ENCODE measurements around the gene ARHGAP15.

Gene ARHGAP15

GRCh38 chr2:143392358-143392757, 263.1 kb downstream of the ARHGAP15 start:
- DNase-seq (ENCODE audit: low read depth in 1 of 2, low spot score in 1 of 2), result no peak

- DNase-seq (ENCODE audit: low read depth in 1 of 2, low spot score in 1 of 2), result no peak
These were observed 264.8 kb downstream of the ARHGAP15 start for GRCh38 chr2:143394062-143394461.

DNA sequence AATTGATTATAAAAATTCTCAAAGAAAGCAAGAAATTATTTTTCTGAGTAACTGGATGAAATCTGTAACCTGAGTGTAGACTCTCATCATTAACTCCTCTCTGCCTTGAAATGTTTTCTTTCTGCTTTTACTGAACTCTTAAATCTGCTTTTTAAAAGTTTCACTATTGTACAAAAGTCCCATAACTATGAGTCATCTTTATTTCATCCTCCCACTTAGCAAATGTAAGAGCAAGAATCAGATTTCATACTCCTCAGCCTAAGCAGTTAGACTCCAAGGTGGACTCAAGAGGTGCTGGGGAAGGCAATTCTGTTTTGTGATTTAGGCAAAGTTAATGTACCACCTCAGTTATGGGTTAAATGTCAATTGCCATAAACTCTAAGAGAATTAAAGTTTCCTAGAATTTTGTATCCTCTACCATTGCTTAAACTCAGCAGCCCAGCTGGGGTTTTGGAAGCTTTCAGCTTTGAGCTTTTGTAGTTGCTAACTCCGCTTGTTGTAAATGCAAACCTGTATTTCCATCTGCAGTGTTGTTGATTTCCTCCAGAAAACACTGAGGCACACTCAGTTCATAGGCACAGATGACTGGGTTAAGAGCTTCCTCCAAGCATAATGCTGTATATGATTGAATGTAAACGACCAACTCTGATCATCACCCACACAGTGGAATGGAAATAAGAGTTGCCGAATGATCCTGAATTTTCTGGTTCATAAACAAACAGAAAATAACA, 268.8 kb downstream of the ARHGAP15 start:
- DNase-seq (ENCODE audit: low read depth in 1 of 2, low spot score in 1 of 2), result no peak

DNA sequence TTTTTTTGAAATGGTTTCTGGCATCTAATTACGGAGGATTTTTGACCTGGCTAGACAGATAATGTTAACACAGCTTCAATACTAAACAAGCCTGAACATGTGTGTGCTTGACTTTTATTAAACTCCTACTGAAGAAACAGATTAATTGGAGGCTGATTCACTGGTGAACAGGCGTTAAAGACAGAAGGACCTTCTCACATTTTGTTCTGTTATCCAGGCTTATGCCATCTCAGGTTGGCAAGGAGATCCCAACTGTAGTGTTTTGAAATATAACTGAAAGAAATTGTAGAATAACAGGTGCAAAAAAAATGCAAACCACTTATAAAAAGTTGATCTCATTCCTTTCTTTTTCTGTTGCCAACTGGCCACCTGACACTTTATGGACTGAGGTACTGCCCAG, 269.6 kb downstream of the ARHGAP15 start:
- DNase-seq (ENCODE audit: low read depth in 1 of 2, low spot score in 1 of 2), result no peak

- DNase-seq (ENCODE audit: low read depth in 1 of 2, low spot score in 1 of 2), result no peak
These were observed 270.4 kb downstream of the ARHGAP15 start for GRCh38 chr2:143399631-143400069.

DNA sequence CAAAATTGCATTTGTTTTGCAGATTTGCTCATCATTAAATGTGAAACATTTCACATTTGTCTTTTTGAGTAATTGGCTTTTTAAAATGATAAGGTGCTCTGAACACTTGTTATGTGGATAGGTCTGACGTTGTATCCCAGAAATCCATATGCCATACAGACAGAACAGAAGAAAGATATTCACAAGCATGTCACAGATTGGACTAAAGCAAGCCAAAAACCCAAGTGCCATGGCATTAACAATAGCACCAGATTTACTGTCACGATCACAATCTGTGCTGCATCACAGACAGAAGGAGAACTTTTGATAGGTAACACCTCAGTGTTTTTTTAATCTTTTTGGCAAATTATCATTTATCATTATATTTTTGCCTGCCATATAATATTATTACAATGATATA, 272.6 kb downstream of the ARHGAP15 start:
- no peak for DNase-seq (ENCODE audit: low read depth in 1 of 2, low spot score in 1 of 2)

DNA sequence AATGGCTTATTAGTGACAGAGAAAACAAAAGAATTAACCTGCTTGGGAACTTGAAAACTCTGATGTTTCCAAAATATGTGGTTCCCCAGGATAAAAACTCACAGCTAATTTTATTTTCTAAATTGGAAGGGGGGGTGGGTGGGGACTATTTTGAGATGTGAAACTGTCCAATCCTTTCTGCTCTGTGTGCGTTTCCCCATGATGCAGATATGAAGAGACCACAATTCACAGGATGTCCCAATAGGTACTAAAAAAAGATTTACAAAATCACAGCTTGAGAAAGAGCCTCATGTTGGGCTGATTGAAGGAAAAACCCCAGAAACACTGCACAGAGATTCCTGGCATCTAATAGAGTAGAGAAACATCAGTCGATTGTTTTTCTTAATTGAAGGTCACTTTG, 273.2 kb downstream of the ARHGAP15 start:
- no peak for DNase-seq (ENCODE audit: low read depth in 1 of 2, low spot score in 1 of 2)

GRCh38 chr2:143410082-143410897, 281.1 kb downstream of the ARHGAP15 start:
- DNase-seq (ENCODE audit: low read depth in 1 of 2, low spot score in 1 of 2), result no peak

DNA sequence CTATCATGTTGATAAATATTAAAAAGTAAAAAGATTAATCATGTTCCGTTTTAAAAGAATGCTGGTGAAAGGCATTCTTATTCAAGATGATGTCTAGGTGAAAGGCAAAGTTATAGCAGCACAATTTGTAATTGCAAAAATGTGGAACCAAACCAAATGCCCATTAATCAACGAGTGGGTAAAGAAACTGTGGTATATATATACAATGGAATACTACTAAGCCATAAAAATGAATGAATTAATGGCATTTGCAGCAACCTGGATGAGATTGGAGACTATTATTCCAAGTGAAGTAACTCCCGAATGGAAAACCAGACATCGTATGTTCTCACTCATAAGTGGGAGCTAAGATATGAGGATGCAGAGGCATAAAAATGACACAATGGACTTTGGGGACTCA, 286.4 kb downstream of the ARHGAP15 start:
- DNase-seq (ENCODE audit: low read depth in 1 of 2, low spot score in 1 of 2), result no peak

DNA sequence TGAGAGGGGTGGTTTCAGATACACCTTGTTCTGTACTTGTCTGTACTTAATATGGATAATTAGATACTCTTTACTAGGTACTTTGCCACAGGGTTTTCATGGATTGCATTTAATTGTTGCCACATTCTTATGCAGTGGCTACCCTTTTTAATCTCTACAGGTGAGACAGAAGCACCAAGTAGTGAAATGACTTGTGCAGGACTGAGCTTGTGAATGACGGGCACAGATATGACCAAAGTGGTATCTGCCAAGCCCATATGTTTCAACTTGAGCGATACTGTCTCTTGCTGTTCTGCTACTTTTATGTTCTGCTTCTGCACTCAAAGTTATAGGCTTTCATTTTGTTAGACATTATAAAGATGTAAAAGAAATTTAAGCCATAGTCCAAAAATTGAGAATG, 288.2 kb downstream of the ARHGAP15 start:
- DNase-seq (ENCODE audit: low read depth in 1 of 2, low spot score in 1 of 2), result no peak

DNA sequence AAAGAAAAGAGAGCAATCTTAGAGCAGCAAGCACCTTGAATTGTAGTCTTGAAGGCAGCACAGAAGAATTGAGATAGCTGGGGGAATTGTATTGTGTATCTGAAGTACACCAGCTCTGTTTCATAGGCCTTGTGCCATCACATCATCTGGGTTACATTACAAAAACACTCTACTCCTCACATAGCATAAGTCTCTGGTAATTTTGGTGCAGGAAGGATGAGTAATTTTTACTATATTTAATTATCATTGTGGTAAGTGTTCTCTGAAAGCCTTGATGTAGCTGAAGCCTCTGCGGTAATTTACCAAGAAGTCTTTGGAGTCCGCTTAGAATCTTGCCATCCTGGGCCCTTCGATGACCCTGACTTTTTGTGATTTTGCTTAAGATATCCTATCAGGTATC, 291.1 kb downstream of the ARHGAP15 start:
- DNase-seq (ENCODE audit: low read depth in 1 of 2, low spot score in 1 of 2), result no peak

- no peak for DNase-seq (ENCODE audit: low read depth in 1 of 2, low spot score in 1 of 2)
These were observed 293.5 kb downstream of the ARHGAP15 start for GRCh38 chr2:143422681-143423080.

- no peak for DNase-seq (ENCODE audit: low read depth in 1 of 2, low spot score in 1 of 2)
These were observed 296.7 kb downstream of the ARHGAP15 start for GRCh38 chr2:143425896-143426295.

DNA sequence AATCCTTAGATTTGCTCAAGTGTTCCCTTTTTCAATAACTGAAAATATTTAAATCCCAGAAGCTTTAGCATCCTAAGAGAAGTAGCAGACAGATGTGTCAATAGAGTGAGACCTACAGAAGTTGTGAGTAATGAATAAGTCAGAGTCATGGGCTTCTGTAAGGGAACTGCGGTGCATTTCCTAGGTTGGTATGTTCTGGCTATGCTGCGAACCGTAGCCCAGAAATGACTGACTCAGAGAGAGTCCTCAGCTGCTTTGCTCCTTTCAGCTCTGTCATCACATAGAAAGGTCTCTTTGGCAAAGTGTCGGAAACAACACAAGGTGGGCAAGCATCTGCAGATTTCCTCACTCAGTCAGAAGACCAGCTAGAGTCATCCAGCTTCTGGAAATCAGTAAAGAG, 297.1 kb downstream of the ARHGAP15 start:
- no peak for DNase-seq (ENCODE audit: low read depth in 1 of 2, low spot score in 1 of 2)

DNA sequence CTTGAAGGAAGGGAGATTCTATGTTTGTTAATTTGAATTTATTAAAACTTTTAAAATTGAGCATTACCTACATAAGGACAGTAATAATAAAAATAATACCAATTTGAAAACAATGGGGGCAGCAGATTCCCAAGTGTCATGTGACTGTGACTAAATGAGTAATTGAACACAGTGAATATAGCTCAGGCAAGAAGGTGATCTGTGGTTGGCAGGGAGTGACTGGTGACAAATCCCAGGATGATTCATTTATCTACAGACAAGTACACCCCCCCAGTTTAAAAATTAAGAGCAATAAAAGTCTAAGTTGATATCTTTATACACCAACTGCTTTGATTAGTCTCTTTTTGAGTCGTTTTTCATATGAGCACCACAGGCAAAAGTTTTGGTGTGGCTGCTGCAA, 299.5 kb downstream of the ARHGAP15 start:
- DNase-seq (ENCODE audit: low read depth in 1 of 2, low spot score in 1 of 2), result no peak

DNA sequence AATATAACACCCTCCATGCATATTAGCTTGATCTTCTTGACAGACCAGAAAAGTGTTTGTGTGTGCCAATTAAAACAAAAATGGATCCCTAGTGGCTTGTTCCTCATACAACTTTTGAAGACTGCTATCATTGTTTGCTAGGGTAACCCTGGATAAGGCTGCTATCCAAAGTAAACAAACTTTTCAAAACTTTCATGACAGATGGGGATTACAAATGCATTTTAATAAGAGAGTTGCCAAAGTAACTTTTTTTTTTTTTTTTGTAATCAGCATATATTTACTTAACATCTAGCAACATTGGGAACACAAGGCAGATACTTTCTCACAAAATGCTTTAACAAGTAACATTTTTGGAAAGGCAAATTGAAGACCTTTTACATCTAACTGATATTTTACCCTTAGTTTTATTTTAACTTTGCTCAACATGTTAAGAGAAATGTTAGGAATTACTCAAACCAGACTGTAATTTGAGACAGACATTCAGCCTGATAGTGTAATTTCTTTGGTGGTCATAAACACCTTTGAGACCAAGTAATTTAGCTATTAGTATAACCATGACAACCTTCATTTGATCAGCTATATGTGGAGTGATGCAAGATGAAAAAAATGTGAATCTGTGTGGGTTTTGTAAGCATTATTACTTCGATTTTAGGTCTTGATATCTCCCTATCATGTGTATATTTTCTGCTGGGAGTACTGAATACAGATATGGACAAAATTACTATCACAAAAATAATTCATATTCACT, 300.9 kb downstream of the ARHGAP15 start:
- DNase-seq (ENCODE audit: low read depth in 1 of 2, low spot score in 1 of 2), result no peak

DNA sequence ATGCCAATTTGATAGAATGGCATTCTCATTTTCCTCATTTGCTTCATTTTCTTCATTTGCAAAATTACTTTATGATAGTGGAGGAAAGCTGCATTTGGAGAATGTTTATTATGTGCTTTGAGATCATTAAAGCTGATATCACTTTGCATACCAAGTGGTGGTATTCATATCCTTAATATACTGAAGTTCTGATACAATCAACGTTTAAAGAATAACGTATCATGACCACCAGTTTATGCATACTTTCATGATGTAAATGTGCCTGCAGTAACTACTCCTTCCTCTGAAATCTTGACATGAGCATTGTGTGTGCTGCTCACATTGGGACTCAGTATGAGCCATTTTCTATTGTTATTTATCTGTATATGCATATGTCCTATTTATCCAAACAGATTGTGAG, 302.1 kb downstream of the ARHGAP15 start:
- DNase-seq (ENCODE audit: low read depth in 1 of 2, low spot score in 1 of 2), result no peak

- DNase-seq (ENCODE audit: low read depth in 1 of 2, low spot score in 1 of 2), result no peak
These were observed 304.0 kb downstream of the ARHGAP15 start for GRCh38 chr2:143433251-143433650.

DNA sequence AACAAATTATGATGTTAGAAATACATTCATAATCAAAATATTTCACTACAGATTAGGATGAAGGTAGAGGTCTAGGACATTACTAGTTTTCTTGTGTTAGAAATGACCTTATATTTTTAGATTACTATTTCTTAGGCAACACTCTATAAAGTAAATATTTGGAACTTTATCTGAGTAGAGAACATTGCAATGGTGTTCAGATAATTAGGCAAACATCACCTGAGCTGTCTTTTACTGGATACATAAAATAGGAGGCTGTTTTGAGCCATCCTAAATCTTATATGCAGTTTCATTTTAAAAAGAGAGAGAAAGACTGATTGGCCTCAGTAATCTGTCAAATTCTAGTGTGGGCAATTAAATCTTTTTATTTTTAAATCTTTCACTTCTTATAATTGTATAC, 304.6 kb downstream of the ARHGAP15 start:
- no peak for DNase-seq (ENCODE audit: low read depth in 1 of 2, low spot score in 1 of 2)

- DNase-seq (ENCODE audit: low read depth in 1 of 2, low spot score in 1 of 2), result no peak
These were observed 305.2 kb downstream of the ARHGAP15 start for GRCh38 chr2:143434445-143434844.

DNA sequence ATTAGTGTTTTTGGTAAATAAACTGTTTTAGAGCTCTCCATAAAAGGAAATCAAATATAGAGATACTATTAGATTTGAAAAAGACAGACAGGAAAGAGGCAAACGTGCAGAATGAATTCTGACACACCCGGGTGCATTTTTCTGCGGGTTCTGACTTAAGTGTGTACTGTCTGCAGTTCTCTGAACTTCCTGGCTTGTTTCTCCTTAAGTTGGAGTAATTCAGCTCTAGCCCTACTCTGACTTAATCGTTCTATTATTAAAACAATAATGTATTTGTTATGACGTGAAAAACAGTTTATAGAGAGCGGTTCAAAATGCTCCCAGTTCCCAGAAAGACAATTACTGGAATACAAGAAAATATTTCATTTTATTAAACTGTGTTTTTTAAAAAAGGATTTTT, 305.9 kb downstream of the ARHGAP15 start:
- DNase-seq (ENCODE audit: low read depth in 1 of 2, low spot score in 1 of 2), result no peak

GRCh38 chr2:143436951-143437350, 307.7 kb downstream of the ARHGAP15 start:
- DNase-seq (ENCODE audit: low read depth in 1 of 2, low spot score in 1 of 2), result no peak

Data from activated T-helper 1 cell treated with anti-CD3 and anti-CD28 coated beads, Interleukin-2, amount 50 U/mL, for 16 hours (primary cell).